ENCODE results near the gene SLC10A7. TPM values are rescaled to one million over a fixed set of nuclear protein-coding genes. Genes with fewer than 3 reads are reported as not detected.

SLC10A7 gene
- total and polyA plus RNA-seq, 2 experiments from 2014 or later: 0.81 to 4.3 TPM

- Histone ChIP-seq H4K20me1 (replicated peaks; ENCODE audit: insufficient read depth) (no peaks in the 10 kb centered on the region), H2AFZ (no peak overlapping the region), H3K4me1 (ENCODE audit: insufficient read depth) (no peaks in the 10 kb centered on the region), H3K36me3 (ENCODE audit: insufficient read depth) (no peaks in the 10 kb centered on the region), H3K4me2 (no peak overlapping the region), H3K79me2 (replicated peaks; ENCODE audit: insufficient read depth) (no peaks in the 10 kb centered on the region), H3K27me3 (ENCODE audit: insufficient read depth) (no peaks in the 10 kb centered on the region), H3F3A (replicated peaks; ENCODE audit: low read depth) (no peaks in the 10 kb centered on the region), H3K9me2 (ENCODE audit: insufficient read depth) (no peaks in the 10 kb centered on the region), H3K27ac (ENCODE audit: low read depth) (no peak overlapping the region), H3K4me3 (no peak overlapping the region)
- no peak for DNase-seq (ENCODE audit: low spot score)
- H3K27me3 Mint-ChIP-seq (ENCODE audit: insufficient read depth, low read depth, poor library complexity): no peaks in the 10 kb centered on the region
- no peak overlapping the region for H3K27ac Mint-ChIP-seq
- H3K36me3 Mint-ChIP-seq (ENCODE audit: low read depth): no peaks in the 10 kb centered on the region
- H3K4me1 Mint-ChIP-seq: no peaks in the 10 kb centered on the region
- no peaks in the 10 kb centered on the region for H3K9me3 Mint-ChIP-seq
- no peak for ATAC-seq
- H3K4me3 Mint-ChIP-seq: no peak overlapping the region
- TF ChIP-seq CREB1 (CRISPR knock-in tag; IDR thresholded peaks at IDR 0.05; ENCODE audit: low read depth) (no peak), NANOG (IDR thresholded peaks at IDR 0.05; ENCODE audit: borderline replicate concordance) (no peak), CTCF (conservative IDR thresholded peaks at IDR 0.05; ENCODE audit: low read depth in 2 of 2) (no peak)
Measured at GRCh38 chr4:146334862-146335449, 186.8 kb downstream of the SLC10A7 start.

GRCh38 chr4:146333895-146334262, 187.9 kb downstream of the SLC10A7 start:
- H3K27me3 Mint-ChIP-seq (ENCODE audit: insufficient read depth, low read depth, poor library complexity): no peaks in the 10 kb centered on the region
- H3K27ac ChIP-seq (ENCODE audit: low read depth): no peak overlapping the region
- H3K36me3 ChIP-seq (ENCODE audit: insufficient read depth): no peaks in the 10 kb centered on the region
- no peaks in the 10 kb centered on the region for H3K79me2 ChIP-seq (replicated peaks; ENCODE audit: insufficient read depth)
- no peaks in the 10 kb centered on the region for H3K27me3 ChIP-seq (ENCODE audit: insufficient read depth)
- H3K4me2 ChIP-seq: no peak overlapping the region
- no peaks in the 10 kb centered on the region for H3K4me1 Mint-ChIP-seq
- H3K27ac Mint-ChIP-seq: no peak overlapping the region
- TF ChIP-seq EZH2 (IDR thresholded peaks at IDR 0.05; ENCODE audit: low read depth, unreplicated experiment) (no peak), ZNF331 (CRISPR knock-in tag; IDR thresholded peaks at IDR 0.05; ENCODE audit: low read depth) (no peak)
- H3F3A ChIP-seq (replicated peaks; ENCODE audit: low read depth): no peaks in the 10 kb centered on the region
- no peaks in the 10 kb centered on the region for H3K36me3 Mint-ChIP-seq (ENCODE audit: low read depth)
- no peak overlapping the region for H3K4me3 Mint-ChIP-seq
- H2AFZ ChIP-seq: no peak overlapping the region
- no peaks in the 10 kb centered on the region for H3K9me3 Mint-ChIP-seq
- DNase-seq (ENCODE audit: low spot score) (no peak), ATAC-seq (no peak)
- no peaks in the 10 kb centered on the region for H4K20me1 ChIP-seq (replicated peaks; ENCODE audit: insufficient read depth)
- H3K4me3 ChIP-seq: no peak overlapping the region
- H3K9me2 ChIP-seq (ENCODE audit: insufficient read depth): no peaks in the 10 kb centered on the region
- H3K4me1 ChIP-seq (ENCODE audit: insufficient read depth): no peaks in the 10 kb centered on the region

GRCh38 chr4:146333187-146333894, 188.4 kb downstream of the SLC10A7 start:
- no peak overlapping the region for H3K4me2 ChIP-seq
- TF ChIP-seq NANOG (IDR thresholded peaks at IDR 0.05; ENCODE audit: borderline replicate concordance) (no peak), EZH2phosphoT487 (IDR thresholded peaks at IDR 0.05; ENCODE audit: unreplicated experiment) (no peak), CREB1 (CRISPR knock-in tag; IDR thresholded peaks at IDR 0.05; ENCODE audit: low read depth) (no peak), REST (IDR thresholded peaks at IDR 0.05; ENCODE audit: unreplicated experiment) (no peak), ZNF331 (CRISPR knock-in tag; IDR thresholded peaks at IDR 0.05; ENCODE audit: low read depth) (no peak), CTCF (conservative IDR thresholded peaks at IDR 0.05; ENCODE audit: low read depth in 2 of 2) (no peak), STAT1 (IDR thresholded peaks at IDR 0.05; ENCODE audit: unreplicated experiment) (no peak), ZNF114 (CRISPR knock-in tag; IDR thresholded peaks at IDR 0.05) (no peak)

More at GRCh38 chr4:146333187-146333894, 188.4 kb downstream of the SLC10A7 start:
- Histone ChIP-seq H3K36me3 (ENCODE audit: insufficient read depth) (no peaks in the 10 kb centered on the region), H4K20me1 (replicated peaks; ENCODE audit: insufficient read depth) (no peaks in the 10 kb centered on the region), H3K79me2 (replicated peaks; ENCODE audit: insufficient read depth) (no peaks in the 10 kb centered on the region), H3K27ac (ENCODE audit: low read depth) (no peak overlapping the region), H3K4me3 (no peak overlapping the region), H3K27me3 (ENCODE audit: insufficient read depth) (no peaks in the 10 kb centered on the region), H3F3A (replicated peaks; ENCODE audit: low read depth) (no peaks in the 10 kb centered on the region), H3K4me1 (ENCODE audit: insufficient read depth) (no peaks in the 10 kb centered on the region), H2AFZ (no peak overlapping the region), H3K9me2 (ENCODE audit: insufficient read depth) (no peaks in the 10 kb centered on the region)
- no peaks in the 10 kb centered on the region for H3K36me3 Mint-ChIP-seq (ENCODE audit: low read depth)
- DNase-seq (ENCODE audit: low spot score): no peak
- no peaks in the 10 kb centered on the region for H3K4me1 Mint-ChIP-seq
- H3K9me3 Mint-ChIP-seq: no peaks in the 10 kb centered on the region
- H3K27ac Mint-ChIP-seq: no peak overlapping the region
- no peaks in the 10 kb centered on the region for H3K27me3 Mint-ChIP-seq (ENCODE audit: insufficient read depth, low read depth, poor library complexity)
- no peak for ATAC-seq
- H3K4me3 Mint-ChIP-seq: no peak overlapping the region

All from GM23338 (cell line).